ENCODE data around the gene MST1. TPM values are rescaled to one million over a fixed set of nuclear protein-coding genes. Genes with fewer than 3 reads are reported as not detected.

The MST1 gene
- total RNA-seq, 1 donor from 2014 or later, result 101 TPM

DNA sequence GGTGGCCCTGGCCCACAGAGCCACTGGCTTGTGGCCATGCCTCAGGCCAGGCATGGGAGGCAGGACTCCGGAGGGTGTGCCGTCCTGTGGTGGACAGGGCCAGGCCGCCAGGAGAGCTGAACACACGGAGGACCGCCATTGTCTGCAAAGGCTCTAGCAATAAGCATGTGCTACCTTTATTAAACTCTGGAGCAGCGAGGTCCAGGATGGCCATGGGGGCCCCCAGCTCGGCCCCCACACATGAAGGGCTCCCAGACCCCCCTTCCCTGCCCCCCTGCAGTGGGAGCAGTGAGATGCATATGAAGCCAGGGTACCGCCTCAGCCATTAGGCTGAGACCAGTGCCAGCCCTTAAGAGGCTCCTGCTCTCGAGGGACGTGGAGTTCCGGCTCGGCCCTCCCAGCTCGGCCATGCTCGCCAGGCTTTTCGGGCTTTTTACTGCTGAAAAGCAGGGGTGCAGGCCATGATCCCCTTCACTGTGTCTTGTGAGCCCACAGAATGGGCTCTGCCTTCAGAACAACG lies 27.5 kb upstream of the MST1 start:
- peaks cover 2% of the 10 kb centered on the region for H3K27me3 Mint-ChIP-seq (ENCODE audit: low read depth)
- peaks cover 13% of the 10 kb centered on the region for H3K4me1 Mint-ChIP-seq
- TF ChIP-seq, protein P1, sequence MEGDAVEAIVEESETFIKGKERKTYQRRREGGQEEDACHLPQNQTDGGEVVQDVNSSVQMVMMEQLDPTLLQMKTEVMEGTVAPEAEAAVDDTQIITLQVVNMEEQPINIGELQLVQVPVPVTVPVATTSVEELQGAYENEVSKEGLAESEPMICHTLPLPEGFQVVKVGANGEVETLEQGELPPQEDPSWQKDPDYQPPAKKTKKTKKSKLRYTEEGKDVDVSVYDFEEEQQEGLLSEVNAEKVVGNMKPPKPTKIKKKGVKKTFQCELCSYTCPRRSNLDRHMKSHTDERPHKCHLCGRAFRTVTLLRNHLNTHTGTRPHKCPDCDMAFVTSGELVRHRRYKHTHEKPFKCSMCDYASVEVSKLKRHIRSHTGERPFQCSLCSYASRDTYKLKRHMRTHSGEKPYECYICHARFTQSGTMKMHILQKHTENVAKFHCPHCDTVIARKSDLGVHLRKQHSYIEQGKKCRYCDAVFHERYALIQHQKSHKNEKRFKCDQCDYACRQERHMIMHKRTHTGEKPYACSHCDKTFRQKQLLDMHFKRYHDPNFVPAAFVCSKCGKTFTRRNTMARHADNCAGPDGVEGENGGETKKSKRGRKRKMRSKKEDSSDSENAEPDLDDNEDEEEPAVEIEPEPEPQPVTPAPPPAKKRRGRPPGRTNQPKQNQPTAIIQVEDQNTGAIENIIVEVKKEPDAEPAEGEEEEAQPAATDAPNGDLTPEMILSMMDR (IDR thresholded peaks at IDR 0.05; ENCODE audit: unreplicated experiment), result no peak
- no peak overlapping the region for H3K27ac Mint-ChIP-seq
- no peaks in the 10 kb centered on the region for H3K36me3 Mint-ChIP-seq
- DNase-seq (ENCODE audit: low spot score in 2 of 2, unreplicated experiment in 2 of 2), result no peak
- no peak overlapping the region for H3K4me3 Mint-ChIP-seq
- no peaks in the 10 kb centered on the region for H3K9me3 Mint-ChIP-seq

DNA sequence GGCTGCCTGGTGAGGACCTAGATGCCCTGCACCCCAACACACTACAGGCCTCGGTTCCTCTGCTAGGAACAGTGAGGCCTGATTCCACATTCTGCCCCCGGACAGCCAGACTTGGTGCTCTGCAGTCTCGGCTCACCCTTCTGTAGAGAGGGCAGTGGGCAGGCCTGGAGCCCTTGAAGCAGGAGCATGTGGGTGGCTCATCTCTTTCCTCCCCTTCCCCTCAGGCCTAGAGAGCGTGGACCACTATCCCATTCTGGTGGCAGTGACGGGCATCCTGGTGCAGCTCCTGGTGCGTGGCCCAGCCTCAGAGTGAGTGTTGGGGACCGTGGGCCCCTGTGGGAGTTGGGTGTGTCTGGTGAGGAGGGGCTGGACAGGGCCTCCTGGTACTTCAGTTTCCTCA lies 26.9 kb upstream of the MST1 start:
- H3K36me3 Mint-ChIP-seq, result no peaks in the 10 kb centered on the region
- no peaks in the 10 kb centered on the region for H3K9me3 Mint-ChIP-seq
- peaks cover 13% of the 10 kb centered on the region for H3K4me1 Mint-ChIP-seq
- no peak overlapping the region for H3K4me3 Mint-ChIP-seq
- TF ChIP-seq, protein P1 (IDR thresholded peaks at IDR 0.05; ENCODE audit: unreplicated experiment), result no peak
- no peak for DNase-seq (ENCODE audit: low spot score in 2 of 2, unreplicated experiment in 2 of 2)
- H3K27me3 Mint-ChIP-seq (ENCODE audit: low read depth), result peaks cover 2% of the 10 kb centered on the region
- no peak overlapping the region for H3K27ac Mint-ChIP-seq

- Mint-ChIP-seq H3K4me1 (peaks cover 13% of the 10 kb centered on the region), H3K27ac (no peak overlapping the region), H3K36me3 (no peaks in the 10 kb centered on the region), H3K27me3 (ENCODE audit: low read depth) (peaks cover 2% of the 10 kb centered on the region), H3K4me3 (no peak overlapping the region), H3K9me3 (no peaks in the 10 kb centered on the region)
- TF ChIP-seq, protein P1 (IDR thresholded peaks at IDR 0.05; ENCODE audit: unreplicated experiment), result no peak
- DNase-seq (ENCODE audit: low spot score in 2 of 2, unreplicated experiment in 2 of 2), result no peak
These were observed 26.4 kb upstream of the MST1 start for GRCh38 chr3:49715611-49716121.

DNA sequence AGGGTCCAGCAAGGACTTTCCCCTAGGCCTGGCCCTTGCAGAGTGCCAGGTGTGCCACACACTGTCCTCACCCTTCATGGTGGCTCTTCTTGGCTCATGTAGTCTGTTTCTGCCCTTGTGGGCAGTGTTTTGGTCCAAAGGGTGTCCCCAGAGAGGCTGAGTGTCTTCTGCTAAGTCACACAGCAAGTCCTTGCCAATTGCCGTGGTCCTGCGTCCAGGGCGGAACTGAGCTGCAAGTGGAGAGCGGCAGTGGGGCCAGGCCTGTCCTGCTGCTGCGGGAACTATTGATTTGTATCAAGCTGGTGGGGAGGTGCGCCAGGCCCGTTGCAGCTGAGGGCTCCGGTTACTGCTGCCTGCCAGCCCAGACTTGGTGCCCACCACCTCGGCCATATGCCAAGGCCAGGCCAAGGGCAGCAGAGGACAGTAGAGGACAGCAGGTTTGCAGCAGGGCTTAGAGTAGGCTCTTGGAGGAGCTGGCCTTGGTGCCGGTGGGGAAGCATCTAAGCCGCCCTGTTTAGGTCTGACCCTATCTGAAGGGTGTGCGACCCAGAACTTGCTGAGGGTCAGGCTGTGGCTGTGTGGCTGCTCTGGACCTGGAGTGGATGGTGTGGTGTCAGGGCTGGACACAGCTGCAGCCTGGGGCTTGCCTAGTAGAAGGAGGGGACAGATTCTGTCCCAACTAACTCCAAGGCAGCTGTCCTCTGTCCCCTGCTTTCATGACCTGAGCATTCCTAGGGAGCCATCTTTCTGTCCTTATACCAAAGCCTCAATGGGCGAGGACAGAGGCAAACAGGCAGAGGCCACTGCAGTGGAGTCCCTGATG lies 25.7 kb upstream of the MST1 start:
- no peaks in the 10 kb centered on the region for H3K36me3 Mint-ChIP-seq
- TF ChIP-seq, protein P1 (IDR thresholded peaks at IDR 0.05; ENCODE audit: unreplicated experiment), result no peak
- no peak overlapping the region for H3K4me3 Mint-ChIP-seq
- H3K27me3 Mint-ChIP-seq (ENCODE audit: low read depth), result peaks cover 2% of the 10 kb centered on the region
- no peaks in the 10 kb centered on the region for H3K9me3 Mint-ChIP-seq
- H3K4me1 Mint-ChIP-seq, result peaks cover 12% of the 10 kb centered on the region
- DNase-seq (ENCODE audit: low spot score in 2 of 2, unreplicated experiment in 2 of 2), result no peak
- H3K27ac Mint-ChIP-seq, result no peak overlapping the region

- peaks cover 1% of the 10 kb centered on the region for H3K4me1 Mint-ChIP-seq
- DNase-seq (ENCODE audit: low spot score in 2 of 2, unreplicated experiment in 2 of 2), result no peak
- H3K27me3 Mint-ChIP-seq (ENCODE audit: low read depth), result no peaks in the 10 kb centered on the region
- no peaks in the 10 kb centered on the region for H3K9me3 Mint-ChIP-seq
- TF ChIP-seq, protein P1 (IDR thresholded peaks at IDR 0.05; ENCODE audit: unreplicated experiment), result no peak
- H3K27ac Mint-ChIP-seq, result no peak overlapping the region
- H3K36me3 Mint-ChIP-seq, result peaks cover under 1% of the 10 kb centered on the region
- no peak overlapping the region for H3K4me3 Mint-ChIP-seq
These were observed 24.2 kb upstream of the MST1 start for GRCh38 chr3:49713336-49714105.
